ENCODE data around the gene DEDD. TPM values are rescaled to one million over a fixed set of nuclear protein-coding genes. Genes with fewer than 3 reads are reported as not detected.

Gene DEDD
- total and polyA plus RNA-seq, 2 experiments from 2014 or later: 22.8 to 35.3 TPM

DNA sequence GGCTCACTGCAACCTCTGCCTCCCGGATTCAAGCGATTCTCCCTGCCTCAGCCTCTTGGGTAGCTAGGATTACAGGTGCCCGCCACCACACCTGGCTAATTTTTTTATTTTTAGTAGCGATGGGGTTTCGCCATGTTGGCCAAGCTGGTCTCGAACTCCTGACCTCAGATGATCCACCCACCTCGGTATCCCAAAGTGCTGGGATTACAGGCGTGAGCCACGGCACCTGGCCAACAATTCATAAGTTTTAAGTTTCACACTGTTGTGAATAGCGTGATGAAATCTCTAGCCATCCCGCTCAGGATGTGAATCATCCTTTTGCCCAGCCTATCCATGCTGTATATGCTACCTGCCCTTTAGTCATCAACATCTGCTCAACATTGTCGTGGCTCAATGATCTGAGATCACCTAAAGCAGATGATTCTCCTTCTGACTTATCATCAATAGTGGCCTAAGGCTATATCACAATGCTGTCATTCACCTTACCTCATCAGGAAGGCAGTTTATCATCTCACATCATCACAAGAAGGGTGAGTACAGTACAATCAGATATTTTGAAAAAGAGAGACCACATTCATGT lies 17.2 kb downstream of the DEDD start:
- Histone ChIP-seq H3K4me2 (no peak overlapping the region), H3K27ac (ENCODE audit: low read depth) (no peak overlapping the region), H3K4me3 (no peak overlapping the region), H3K4me1 (ENCODE audit: insufficient read depth) (peaks cover 21% of the 10 kb centered on the region), H2AFZ (no peak overlapping the region), H3K36me3 (ENCODE audit: insufficient read depth) (no peaks in the 10 kb centered on the region), H4K20me1 (replicated peaks; ENCODE audit: insufficient read depth) (peaks cover 48% of the 10 kb centered on the region), H3K27me3 (ENCODE audit: insufficient read depth) (no peaks in the 10 kb centered on the region), H3K9me2 (ENCODE audit: insufficient read depth) (no peaks in the 10 kb centered on the region), H3F3A (replicated peaks; ENCODE audit: low read depth) (peaks cover 34% of the 10 kb centered on the region), H3K79me2 (replicated peaks; ENCODE audit: insufficient read depth) (peaks cover 79% of the 10 kb centered on the region)
- H3K4me1 Mint-ChIP-seq: peaks cover 20% of the 10 kb centered on the region
- H3K27me3 Mint-ChIP-seq (ENCODE audit: insufficient read depth, low read depth, poor library complexity): peaks cover 14% of the 10 kb centered on the region
- ATAC-seq (no peak), DNase-seq (ENCODE audit: low spot score) (no peak)
- peaks cover 9% of the 10 kb centered on the region for H3K36me3 Mint-ChIP-seq (ENCODE audit: low read depth)
- TF ChIP-seq EZH2phosphoT487 (IDR thresholded peaks at IDR 0.05; ENCODE audit: unreplicated experiment) (no peak), ETS1 (IDR thresholded peaks at IDR 0.05) (no peak), JUNB (IDR thresholded peaks at IDR 0.05; ENCODE audit: unreplicated experiment) (no peak), POLR2AphosphoS5 (IDR thresholded peaks at IDR 0.05; ENCODE audit: low read depth) (no peak), EZH2 (IDR thresholded peaks at IDR 0.05; ENCODE audit: low read depth, unreplicated experiment) (no peak), ZNF331 (CRISPR knock-in tag; IDR thresholded peaks at IDR 0.05; ENCODE audit: low read depth) (no peak), ZNF114 (CRISPR knock-in tag; IDR thresholded peaks at IDR 0.05) (no peak), STAT1 (IDR thresholded peaks at IDR 0.05; ENCODE audit: unreplicated experiment) (no peak), NANOG (IDR thresholded peaks at IDR 0.05; ENCODE audit: borderline replicate concordance) (no peak)
- TF ChIP-seq, protein P1, sequence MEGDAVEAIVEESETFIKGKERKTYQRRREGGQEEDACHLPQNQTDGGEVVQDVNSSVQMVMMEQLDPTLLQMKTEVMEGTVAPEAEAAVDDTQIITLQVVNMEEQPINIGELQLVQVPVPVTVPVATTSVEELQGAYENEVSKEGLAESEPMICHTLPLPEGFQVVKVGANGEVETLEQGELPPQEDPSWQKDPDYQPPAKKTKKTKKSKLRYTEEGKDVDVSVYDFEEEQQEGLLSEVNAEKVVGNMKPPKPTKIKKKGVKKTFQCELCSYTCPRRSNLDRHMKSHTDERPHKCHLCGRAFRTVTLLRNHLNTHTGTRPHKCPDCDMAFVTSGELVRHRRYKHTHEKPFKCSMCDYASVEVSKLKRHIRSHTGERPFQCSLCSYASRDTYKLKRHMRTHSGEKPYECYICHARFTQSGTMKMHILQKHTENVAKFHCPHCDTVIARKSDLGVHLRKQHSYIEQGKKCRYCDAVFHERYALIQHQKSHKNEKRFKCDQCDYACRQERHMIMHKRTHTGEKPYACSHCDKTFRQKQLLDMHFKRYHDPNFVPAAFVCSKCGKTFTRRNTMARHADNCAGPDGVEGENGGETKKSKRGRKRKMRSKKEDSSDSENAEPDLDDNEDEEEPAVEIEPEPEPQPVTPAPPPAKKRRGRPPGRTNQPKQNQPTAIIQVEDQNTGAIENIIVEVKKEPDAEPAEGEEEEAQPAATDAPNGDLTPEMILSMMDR (conservative IDR thresholded peaks at IDR 0.05; ENCODE audit: low read depth in 2 of 2): no peak
- TF ChIP-seq, protein P2, sequence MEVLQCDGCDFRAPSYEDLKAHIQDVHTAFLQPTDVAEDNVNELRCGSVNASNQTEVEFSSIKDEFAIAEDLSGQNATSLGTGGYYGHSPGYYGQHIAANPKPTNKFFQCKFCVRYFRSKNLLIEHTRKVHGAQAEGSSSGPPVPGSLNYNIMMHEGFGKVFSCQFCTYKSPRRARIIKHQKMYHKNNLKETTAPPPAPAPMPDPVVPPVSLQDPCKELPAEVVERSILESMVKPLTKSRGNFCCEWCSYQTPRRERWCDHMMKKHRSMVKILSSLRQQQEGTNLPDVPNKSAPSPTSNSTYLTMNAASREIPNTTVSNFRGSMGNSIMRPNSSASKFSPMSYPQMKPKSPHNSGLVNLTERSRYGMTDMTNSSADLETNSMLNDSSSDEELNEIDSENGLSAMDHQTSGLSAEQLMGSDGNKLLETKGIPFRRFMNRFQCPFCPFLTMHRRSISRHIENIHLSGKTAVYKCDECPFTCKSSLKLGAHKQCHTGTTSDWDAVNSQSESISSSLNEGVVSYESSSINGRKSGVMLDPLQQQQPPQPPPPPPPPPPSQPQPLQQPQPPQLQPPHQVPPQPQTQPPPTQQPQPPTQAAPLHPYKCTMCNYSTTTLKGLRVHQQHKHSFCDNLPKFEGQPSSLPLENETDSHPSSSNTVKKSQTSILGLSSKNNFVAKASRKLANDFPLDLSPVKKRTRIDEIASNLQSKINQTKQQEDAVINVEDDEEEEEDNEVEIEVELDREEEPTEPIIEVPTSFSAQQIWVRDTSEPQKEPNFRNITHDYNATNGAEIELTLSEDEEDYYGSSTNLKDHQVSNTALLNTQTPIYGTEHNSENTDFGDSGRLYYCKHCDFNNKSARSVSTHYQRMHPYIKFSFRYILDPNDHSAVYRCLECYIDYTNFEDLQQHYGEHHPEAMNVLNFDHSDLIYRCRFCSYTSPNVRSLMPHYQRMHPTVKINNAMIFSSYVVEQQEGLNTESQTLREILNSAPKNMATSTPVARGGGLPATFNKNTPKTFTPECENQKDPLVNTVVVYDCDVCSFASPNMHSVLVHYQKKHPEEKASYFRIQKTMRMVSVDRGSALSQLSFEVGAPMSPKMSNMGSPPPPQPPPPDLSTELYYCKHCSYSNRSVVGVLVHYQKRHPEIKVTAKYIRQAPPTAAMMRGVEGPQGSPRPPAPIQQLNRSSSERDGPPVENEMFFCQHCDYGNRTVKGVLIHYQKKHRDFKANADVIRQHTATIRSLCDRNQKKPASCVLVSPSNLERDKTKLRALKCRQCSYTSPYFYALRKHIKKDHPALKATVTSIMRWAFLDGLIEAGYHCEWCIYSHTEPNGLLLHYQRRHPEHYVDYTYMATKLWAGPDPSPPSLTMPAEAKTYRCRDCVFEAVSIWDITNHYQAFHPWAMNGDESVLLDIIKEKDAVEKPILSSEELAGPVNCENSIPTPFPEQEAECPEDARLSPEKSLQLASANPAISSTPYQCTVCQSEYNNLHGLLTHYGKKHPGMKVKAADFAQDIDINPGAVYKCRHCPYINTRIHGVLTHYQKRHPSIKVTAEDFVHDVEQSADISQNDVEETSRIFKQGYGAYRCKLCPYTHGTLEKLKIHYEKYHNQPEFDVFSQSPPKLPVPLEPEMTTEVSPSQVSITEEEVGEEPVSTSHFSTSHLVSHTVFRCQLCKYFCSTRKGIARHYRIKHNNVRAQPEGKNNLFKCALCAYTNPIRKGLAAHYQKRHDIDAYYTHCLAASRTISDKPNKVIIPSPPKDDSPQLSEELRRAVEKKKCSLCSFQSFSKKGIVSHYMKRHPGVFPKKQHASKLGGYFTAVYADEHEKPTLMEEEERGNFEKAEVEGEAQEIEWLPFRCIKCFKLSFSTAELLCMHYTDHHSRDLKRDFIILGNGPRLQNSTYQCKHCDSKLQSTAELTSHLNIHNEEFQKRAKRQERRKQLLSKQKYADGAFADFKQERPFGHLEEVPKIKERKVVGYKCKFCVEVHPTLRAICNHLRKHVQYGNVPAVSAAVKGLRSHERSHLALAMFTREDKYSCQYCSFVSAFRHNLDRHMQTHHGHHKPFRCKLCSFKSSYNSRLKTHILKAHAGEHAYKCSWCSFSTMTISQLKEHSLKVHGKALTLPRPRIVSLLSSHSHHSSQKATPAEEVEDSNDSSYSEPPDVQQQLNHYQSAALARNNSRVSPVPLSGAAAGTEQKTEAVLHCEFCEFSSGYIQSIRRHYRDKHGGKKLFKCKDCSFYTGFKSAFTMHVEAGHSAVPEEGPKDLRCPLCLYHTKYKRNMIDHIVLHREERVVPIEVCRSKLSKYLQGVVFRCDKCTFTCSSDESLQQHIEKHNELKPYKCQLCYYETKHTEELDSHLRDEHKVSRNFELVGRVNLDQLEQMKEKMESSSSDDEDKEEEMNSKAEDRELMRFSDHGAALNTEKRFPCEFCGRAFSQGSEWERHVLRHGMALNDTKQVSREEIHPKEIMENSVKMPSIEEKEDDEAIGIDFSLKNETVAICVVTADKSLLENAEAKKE (CRISPR knock-in tag; IDR thresholded peaks at IDR 0.05): no peak
- no peak overlapping the region for H3K27ac Mint-ChIP-seq
- H3K9me3 Mint-ChIP-seq: no peaks in the 10 kb centered on the region
- H3K4me3 Mint-ChIP-seq: no peak overlapping the region
